ENCODE results near the gene CLK4.

CLK4 gene

DNA sequence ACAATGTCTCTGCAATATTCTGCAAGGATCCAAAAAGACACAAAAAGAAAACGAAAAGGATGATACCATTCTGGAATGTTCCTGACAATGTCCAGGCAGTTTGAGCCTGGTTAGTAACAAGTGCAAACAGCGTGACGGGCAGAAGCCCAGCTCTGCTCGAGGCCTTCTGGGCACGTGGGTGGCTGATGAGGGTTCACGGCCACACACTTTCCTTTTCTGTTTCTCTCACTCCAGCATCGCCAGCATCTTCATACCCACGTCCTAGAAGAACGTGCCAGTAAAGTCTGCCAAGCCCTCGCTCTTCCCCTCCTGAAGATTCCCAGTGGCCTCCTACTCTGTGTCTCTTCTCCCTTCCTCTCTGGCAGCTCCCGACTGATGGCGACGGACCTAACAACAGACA is 73.3 kb downstream of the CLK4 start:
- DNase-seq (ENCODE audit: low read depth, low spot score), result no peak

Data from activated CD4-positive, CD25-positive, alpha-beta regulatory T cell treated with anti-CD3 and anti-CD28 coated beads, Interleukin-2, amount 50 U/mL, for 16 hours (primary cell).